GM18951 (cell line): Measurements from ENCODE around the gene CLIC4.
"Not testable (repeated sequence)": the region's sequence is repeated elsewhere in the genome, so short reads cannot be mapped to it uniquely, and the experiment has no call there.

Source experiments
- POLR2A ChIP-seq: IDR thresholded peaks from 4 replicates; pipeline ENCODE4 v1.6.1; 2011; ENCODE audit warnings: mild to moderate bottlenecking; ENCODE audit not compliant: insufficient read length, insufficient read depth; ENCODE audit errors: extremely low read depth
- in situ Hi-C: fragments of 300-500 bp; cut with MboI; formaldehyde crosslinking; loops from one replicate; pipeline ENCODE4 v1.12.0; 2022; ENCODE audit warnings: low sequenced_read_pairs, mixed read lengths, inconsistent platforms; ENCODE audit not compliant: unreplicated experiment

CLIC4 gene

DNA sequence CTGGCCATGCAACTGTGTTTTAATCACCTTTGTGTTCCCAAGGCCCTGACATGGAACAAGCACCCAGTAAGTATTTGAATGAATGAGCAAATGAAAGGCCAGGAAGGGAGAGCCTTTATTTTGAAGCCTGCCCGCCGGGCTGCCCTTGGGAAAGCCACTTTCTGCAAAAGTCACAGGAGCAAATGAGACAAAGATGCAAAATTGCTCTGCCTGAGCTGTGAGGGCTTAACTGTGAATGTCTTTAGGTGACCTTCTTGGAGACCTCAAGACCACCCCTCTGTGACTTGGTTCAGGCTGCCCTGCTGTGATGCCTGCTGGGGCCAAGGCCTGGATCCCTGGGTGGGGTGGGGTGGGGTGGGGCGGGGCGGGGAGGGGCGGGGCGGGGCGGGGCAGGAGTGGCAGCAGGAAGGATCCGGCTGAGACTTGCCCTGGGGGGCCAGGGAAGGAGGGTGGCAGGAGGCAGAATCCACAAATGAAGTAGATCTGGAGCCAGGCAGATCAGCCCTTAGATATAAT is 130.8 kb downstream of the CLIC4 start:
- in situ Hi-C loops = no loop called here
- TF ChIP-seq POLR2A = no peak

DNA sequence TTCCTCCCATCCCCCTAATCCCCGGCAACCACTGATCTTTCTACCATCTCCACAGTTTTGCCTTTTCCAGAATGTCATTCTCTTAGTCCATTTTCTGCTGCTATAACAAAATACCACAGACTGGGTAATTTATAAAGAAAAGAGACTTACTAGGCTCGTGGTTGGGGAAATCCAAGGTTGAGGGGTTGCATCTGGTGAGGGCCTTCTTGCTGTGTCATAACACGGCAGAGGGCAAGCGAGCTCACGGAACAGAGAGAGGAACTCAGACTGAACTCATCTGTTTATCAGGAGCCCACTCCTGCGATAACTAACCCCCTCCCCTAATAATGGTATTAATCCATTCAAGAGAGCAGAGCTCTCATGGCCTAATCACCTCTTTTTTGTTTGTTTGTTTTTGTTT is 132.8 kb downstream of the CLIC4 start:
- no peak for TF ChIP-seq POLR2A
- in situ Hi-C loops = no loop called here

DNA sequence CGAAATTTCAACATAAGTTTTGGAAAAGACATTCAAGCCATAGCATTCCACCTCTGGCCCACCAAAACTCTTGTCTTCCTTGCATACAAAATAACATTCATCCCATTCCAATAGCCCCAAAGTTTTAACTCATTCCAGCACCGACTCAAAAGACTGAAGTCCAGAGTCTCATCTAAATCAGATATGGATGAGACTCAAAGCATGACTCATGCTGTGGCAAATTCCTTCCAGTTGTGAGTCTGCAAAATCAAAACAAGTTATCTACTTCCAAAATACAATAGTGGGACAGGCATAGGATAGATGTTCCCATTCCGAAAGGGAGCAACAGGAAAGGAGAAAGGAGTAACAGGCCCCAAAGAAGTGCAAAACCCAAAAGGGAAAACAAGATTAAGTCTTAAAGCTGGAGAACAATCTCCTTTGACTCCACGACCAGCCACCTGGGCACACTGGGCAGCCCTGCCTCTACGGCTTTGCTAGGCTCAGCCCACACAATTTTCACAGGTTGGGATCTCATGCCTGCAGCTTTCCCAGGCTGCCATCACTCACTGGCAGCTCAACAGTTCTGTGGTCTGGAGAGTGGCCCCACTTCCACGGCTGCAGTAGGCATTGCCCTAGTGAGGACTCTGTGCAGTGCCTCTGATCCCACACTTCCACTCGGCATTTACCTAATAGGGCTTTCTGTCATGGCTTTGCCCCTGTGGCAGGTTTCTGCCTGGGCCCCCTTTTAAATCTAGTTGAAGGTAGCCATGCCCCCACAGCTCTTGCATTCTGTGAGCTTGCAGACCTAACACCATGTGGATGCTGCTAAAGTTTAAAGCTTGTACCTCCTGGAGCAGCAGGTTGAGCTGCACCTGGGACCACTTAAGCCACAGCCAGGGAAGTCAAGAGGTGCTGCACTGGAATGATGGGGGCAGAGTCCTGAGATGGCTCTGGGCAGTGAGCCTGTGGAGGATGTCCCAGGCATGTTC is 133.8 kb downstream of the CLIC4 start:
- in situ Hi-C loops = no loop called here
- no peak for TF ChIP-seq POLR2A

DNA sequence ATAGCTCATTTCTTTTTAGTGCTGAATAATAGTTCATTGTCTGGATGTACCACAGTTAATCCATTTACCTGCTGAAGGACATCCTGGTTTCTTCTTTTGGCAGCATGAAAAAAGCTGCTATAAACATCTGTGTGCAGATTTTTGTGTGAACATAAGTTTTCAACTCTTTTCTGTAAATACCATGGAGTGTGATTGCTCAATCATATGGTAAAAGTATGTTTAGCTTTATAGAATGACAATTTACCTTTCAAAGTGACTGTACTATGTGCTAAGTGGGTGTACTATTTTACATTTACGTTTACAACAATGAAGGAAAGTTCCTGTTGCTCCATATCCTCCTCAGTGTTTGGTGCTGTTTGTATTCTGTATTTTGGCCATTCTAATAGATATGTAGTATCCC is 135.8 kb downstream of the CLIC4 start:
- in situ Hi-C loops = no loop called here
- no peak for TF ChIP-seq POLR2A

DNA sequence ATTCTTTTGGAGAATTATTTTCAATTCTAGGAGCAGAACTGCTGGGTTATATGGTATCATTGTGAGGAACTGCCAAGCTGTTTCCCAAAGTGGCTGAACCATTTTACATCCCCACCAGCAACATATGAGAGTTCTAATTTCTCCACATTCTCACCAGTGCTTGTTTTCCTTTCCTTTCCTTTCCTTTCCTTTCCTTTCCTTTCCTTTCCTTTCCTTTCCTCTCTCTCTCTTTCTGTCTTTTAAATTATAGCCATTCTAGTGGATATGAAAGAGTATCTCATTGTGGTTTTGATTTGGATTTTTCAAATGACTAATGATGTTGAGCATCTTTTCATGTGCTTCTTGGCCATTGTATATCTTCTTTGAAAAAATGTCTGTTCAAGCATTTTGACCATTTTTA is 139.5 kb downstream of the CLIC4 start:
- no peak for TF ChIP-seq POLR2A
- in situ Hi-C loops = no loop called here

DNA sequence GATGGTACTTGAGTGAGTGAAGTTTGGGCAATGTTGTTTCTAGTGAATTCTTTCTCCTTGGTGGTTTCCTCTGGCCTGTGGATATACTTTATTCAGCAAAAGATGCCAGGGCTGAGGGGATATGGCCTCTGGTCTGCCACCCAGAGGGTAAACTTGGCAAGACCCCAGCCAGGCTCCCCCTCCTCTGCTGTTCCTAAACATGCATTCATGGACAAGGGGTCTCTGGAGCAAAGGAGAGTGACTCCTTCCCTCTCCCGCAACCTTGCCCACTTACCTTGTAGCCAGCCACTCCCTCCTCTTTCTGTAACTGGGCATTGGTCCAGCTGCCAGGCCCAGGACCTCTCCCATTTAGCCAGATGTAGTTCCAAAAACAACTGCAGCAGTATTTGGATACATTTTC is 141.0 kb downstream of the CLIC4 start:
- TF ChIP-seq POLR2A = no peak
- in situ Hi-C loops = no loop called here

DNA sequence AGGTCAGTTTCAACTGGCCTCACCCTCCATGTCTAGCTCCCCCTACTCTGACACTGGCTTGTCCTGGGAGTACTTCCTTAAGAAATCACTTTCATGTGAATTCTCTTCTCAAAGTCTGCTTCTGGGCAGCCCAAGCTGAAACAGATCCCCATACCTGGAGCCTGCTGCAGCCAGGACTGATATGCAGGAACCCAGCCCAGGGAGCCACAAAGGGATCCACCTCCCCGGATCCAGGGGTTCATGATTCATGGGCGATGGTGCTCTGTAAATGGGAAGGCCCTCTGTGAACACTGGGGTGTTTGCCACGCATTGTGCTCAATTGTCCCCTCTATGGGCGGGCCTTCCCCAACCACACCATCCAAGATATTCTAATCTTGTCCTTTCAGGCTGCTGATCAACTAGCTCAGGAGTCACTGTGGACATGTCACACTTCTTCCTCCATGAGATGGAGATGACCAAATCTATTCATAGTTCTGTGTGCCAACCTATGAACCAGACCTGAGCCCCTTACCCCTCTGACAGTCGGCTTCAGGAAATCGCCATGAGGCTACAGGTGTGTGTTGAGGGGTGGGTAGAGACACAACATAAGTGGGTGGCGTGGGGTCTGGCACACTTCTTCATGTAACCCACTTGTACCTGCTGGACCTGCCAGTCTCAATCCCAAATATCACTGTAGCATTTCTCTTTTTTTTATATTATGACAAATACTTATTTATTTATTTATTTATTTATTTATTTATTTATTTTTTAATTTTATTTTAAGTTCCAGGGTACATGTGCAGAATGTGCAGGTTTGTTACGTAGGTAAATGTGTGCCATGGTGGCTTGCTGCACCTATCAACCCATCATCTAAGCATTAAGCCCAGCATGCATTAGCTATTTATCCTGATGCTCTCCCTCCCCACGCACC is 143.1 kb downstream of the CLIC4 start:
- no peak for TF ChIP-seq POLR2A
- in situ Hi-C loops = no loop called here

DNA sequence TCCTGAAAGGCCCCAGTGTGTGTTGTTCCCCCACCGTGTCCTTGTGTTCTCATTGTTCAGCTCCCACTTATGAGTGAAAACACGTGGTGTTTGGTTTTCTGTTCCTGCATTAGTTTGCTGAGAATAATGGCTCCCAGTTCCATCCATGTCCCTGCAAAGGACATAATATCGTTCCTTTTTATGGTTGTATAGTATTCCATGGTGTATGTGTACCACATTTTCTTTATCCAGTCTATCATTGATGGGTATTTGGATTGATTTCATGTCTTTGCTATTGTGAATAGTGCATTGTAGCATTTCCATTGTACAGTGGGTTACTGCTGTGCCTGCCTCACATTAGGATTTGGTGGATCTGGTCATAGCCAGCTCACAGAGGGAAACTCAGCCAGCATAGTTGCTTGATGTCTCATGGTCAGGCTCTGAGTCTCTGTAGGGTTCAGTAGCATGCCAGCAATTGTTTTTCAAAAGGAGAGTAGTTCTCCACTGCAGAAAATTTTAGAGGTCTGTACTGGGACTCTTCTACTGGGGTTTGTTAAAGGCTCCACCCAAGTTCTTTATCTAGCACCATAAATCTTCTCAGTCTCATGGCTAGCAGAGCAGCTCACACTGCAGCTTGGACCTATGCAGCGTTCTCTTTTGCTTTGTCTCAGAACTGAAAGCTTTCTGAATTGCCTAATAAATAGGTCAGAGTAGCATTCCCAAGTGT is 143.9 kb downstream of the CLIC4 start:
- TF ChIP-seq POLR2A = no peak
- in situ Hi-C loops = no loop called here

DNA sequence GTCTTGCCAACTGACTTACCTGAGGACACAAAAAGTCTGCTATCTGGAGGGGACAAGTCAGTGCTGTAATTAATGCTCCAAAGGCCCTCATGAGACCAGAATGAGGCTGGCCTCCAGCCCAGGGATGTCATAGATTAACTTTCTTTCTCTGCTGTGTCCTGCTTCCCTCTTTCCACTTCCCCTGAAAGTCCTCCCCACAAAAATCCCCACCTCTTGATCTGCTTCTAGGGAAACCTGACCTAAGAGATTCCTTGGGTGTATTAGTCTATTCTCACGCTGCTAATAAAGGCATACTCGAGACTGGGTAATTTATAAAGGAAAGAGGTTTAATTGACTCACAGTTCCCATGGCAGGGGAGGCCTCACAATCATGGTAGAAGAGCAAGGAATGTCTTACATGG is 145.6 kb downstream of the CLIC4 start:
- in situ Hi-C loops = no loop called here
- no peak for TF ChIP-seq POLR2A

DNA sequence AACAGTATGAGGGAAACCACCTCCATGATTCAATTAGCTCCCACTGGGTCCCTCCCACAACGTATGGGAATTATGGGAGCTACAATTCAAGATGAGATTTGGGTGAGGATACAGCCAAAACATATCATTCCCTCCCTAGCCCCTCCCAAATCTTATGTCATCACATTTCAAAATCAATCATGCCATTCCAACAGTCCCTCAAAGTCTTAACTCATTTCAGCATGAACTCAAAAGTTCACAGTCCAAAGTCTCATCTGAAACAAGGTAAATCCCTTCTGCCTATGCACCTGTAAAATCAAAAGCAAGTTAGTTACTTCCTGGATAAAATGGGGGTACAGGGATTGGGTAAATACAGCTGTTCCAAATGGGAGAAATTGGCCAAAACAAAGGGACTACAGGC is 146.1 kb downstream of the CLIC4 start:
- in situ Hi-C loops = not testable (repeated sequence)

DNA sequence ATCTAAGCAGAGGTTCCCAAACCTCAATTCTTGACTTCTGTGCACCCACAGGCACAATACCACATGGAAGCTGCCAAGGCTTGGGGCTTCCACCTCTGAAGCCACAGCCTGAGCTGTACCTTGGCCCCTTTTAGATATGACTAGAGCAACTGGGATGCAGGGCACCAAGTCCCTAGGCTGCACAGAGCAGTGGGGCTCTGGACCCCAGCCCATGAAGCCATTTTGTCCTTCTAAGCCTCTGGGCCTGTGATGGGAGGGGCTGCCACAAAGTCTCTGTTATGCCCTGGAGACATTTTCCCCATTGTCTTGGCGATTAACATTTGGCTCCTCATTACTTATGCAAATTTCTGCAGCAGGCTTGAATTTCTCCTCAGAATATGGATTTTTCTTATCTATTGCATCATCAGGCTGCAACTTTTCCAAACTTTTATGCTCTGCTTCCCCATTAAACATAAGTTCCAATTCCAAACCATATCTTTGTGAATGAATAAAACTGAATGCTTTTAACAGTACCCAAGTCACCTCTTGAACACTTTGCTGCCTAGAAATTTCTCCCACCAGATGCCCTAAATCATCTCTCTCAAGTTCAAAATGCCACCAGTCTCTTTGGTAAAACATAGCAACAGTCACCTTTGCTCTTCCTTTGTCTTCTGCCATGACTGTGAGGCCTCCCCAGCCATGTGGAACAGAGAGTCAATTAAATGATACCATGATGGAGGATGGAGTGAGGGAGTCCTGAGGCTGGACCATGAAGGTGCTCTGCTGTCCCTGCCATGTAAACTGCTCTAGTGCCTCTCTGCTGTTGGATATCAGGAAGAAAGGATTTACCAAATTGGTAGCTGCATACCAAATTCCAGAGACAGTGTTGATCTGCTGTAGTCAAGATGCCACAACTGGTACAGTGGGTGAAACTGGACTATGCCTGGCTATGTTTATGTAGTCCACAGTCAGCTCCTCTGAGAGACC is 147.2 kb downstream of the CLIC4 start:
- TF ChIP-seq POLR2A = no peak

DNA sequence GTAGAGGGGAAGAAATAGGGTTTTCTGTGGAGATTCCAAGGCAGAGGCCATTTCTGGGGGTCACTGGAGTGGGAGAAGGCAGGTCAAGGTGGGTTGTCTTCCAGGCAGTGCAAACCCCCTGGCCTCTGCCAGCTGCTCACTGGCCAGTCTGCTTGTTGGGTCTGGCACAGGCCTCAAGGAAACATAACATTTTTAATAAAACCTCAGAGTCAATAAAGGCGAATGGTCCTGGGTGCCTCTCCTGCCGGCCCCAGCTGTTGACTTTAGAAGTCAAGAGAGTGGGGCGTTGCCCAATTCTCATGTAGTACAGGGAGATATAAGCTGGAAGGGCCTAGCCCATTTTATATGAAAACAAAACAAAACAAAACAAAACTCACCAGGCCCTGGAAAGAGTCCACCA is 148.2 kb downstream of the CLIC4 start:
- in situ Hi-C loops = no loop called here
- TF ChIP-seq POLR2A = no peak

More for the DNA sequence above, 147.2 kb downstream of the CLIC4 start:
- in situ Hi-C loops = no loop called here
